HL-60/S4 treated with retinoic acid at 250 ng/mL for 4 days and 3 days (cell line): Measurements from ENCODE around the gene HBZ.
"Not testable (repeated sequence)": the region's sequence is repeated elsewhere in the genome, so short reads cannot be mapped to it uniquely, and the experiment has no call there.

ENCODE experiments used
- in situ Hi-C: fragments of 300-500 bp; cut with MboI; formaldehyde crosslinking; loops from 2 replicates; pipeline ENCODE4 v1.7.0; 2022; ENCODE audit warnings: low sequenced_read_pairs

Gene HBZ

GRCh38 chr16:177981-178667 is 25.7 kb downstream of the HBZ start:
- in situ Hi-C loops = no loop called here

GRCh38 chr16:178668-179015 is 26.2 kb downstream of the HBZ start:
- in situ Hi-C loops = no loop called here

- in situ Hi-C loops = no loop called here
Measured at GRCh38 chr16:179211-180092, 27.0 kb downstream of the HBZ start.

- in situ Hi-C loops = no loop called here
Measured at GRCh38 chr16:180101-180675, 27.7 kb downstream of the HBZ start, which contains the start of gene HBQ1. Gene HBQ1, plus strand, starts transcription at chr16:180459. Its CDS starts 28 bp downstream, at chr16:180487.

GRCh38 chr16:180681-181564 is 28.5 kb downstream of the HBZ start:
- in situ Hi-C loops = no loop called here

- in situ Hi-C loops = no loop called here
Measured at GRCh38 chr16:181565-182021, 29.1 kb downstream of the HBZ start.

GRCh38 chr16:183005-183404 is 30.6 kb downstream of the HBZ start:
- in situ Hi-C loops = no loop called here

- in situ Hi-C loops = no loop called here
Measured at GRCh38 chr16:185213-185612, 32.8 kb downstream of the HBZ start.

GRCh38 chr16:185691-186090 is 33.2 kb downstream of the HBZ start:
- in situ Hi-C loops = no loop called here

GRCh38 chr16:187330-187729 is 34.9 kb downstream of the HBZ start:
- in situ Hi-C loops = no loop called here

GRCh38 chr16:188674-189073 is 36.2 kb downstream of the HBZ start:
- in situ Hi-C loops = no loop called here

- in situ Hi-C loops = no loop called here
Measured at GRCh38 chr16:189604-190186, 37.3 kb downstream of the HBZ start.

GRCh38 chr16:191831-192230 is 39.4 kb downstream of the HBZ start:
- in situ Hi-C loops = no loop called here

- in situ Hi-C loops = no loop called here
Measured at GRCh38 chr16:192686-193085, 40.2 kb downstream of the HBZ start.

- in situ Hi-C loops = no loop called here
Measured at GRCh38 chr16:193441-193840, 41.0 kb downstream of the HBZ start.

GRCh38 chr16:194516-194915 is 42.1 kb downstream of the HBZ start:
- in situ Hi-C loops = no loop called here

GRCh38 chr16:200388-200787 is 47.9 kb downstream of the HBZ start:
- in situ Hi-C loops = no loop called here

GRCh38 chr16:203246-203645 is 50.8 kb downstream of the HBZ start:
- in situ Hi-C loops = no loop called here

GRCh38 chr16:204046-204445 is 51.6 kb downstream of the HBZ start:
- in situ Hi-C loops = not testable (repeated sequence)
